ENCODE data around the gene TMEM242.
"Not testable (repeated sequence)": the region's sequence is repeated elsewhere in the genome, so short reads cannot be mapped to it uniquely, and the experiment has no call there.

Gene TMEM242

DNA sequence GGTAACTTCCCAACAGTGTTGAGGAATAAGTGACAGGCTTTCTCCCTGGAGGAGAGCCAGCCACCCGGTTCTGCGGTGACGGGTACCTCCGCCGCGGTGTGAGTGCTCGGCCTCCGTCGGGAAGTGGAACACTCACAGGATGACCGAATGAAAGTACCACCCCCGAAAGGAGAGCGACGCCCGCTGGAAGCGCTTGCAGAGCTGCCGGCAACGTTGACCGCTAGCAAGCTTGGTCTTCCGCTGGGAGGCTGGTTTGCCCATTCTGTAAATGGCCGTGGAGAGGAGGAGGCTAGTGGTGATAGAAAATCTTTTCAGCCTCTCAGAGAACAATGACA, 614 bp upstream of the TMEM242 start:
- peak; percentile 90 for DNase-seq (ENCODE audit: low read depth)

- peak; percentile 92 for DNase-seq (ENCODE audit: low read depth)
Observed at GRCh38 chr6:157322792-157323254, 496 bp downstream of the TMEM242 start.

GRCh38 chr6:157316871-157317814, 6.2 kb downstream of the TMEM242 start:
- DNase-seq (ENCODE audit: low read depth) = peak; percentile 93

DNA sequence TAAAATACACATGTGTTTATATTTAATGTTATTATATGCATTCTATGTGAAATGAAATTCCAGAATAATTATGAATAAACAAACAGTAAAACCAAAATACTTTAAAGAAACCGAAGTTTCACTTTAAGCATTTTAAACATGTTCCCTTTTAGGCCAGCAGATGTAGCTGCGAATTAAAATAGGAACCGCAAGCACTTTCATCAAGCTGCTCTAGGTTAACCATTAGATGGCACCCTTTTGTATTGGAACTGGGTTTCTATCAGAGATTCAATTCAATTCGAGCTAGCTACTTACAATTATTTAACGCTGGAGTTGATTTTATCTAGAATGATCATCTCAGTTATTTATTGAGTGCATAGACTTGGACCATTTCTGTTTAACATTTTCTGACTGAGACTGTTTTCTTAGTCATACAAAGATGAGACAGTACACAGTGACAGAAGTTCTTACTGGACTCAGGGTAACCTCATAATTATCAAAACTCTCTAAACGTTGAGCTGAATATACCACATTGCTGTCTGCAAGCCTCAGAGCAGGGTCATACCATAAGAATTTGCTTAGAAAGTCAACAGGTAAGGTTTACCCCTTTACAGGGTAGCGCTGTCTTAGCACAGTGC, 8.5 kb downstream of the TMEM242 start:
- DNase-seq (ENCODE audit: low read depth) = peak; percentile 82

- no peak for DNase-seq (ENCODE audit: low read depth)
Observed at GRCh38 chr6:157313531-157314467, 9.5 kb downstream of the TMEM242 start.

DNA sequence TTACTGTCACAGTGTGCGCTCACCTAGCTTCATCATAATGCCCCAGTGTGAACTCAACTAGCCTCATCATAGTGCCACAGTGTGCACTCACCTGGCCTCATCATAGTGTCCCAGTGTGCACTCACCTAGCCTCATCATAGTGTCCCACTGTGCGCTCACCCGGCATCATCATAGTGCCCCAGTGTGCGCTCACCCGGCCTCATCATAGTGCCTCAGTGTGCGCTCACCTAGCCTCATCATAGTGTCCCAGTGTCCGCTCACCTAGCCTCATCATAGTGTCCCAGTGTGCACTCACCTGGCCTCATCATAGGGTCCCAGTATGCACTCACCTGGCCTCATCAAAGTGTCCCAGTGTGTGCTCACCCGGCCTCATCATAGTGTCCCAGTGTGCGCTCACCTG, 10.6 kb downstream of the TMEM242 start:
- DNase-seq (ENCODE audit: low read depth) = no peak

- not testable (repeated sequence) for DNase-seq (ENCODE audit: low read depth)
Observed at GRCh38 chr6:157310693-157311092, 12.6 kb downstream of the TMEM242 start.

- no peak for DNase-seq (ENCODE audit: low read depth)
Observed at GRCh38 chr6:157307661-157308060, 15.7 kb downstream of the TMEM242 start.

GRCh38 chr6:157305670-157306653, 17.4 kb downstream of the TMEM242 start:
- DNase-seq (ENCODE audit: low read depth) = no peak

DNA sequence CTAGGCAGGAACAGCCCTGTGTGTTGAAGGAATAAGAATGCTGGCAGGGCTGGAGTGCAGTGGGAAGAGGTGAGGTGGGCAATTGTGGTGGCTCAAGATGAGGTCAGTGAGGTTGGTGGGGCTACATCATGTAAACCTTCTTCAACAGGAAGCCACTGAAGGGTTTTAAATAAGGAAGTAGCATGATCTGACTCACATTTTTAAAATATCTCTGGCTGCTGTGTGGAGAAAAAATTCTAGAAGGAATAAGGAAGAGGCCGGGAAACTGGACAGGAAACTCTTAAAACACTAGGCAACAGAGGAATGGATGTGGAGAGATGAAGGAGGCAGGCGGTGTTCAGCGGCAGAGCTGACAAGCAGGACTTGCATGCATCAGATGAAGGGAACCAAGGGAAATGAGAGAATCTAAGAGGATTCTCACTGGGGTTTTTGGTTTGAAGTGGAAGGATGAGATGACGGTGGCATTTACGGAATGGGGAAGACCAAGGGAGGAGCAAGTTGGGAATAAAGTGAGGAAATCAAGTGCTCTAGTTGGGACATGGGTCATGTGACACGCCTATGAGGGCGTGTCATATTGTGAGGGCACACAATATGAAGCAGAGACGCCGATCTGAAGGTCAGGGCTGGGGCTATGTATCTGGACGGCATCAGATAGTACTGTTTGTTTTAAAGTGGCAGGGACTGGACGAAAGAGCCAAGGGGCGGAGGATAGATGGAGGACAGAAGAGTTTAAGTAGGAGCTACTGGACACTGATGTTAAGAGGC, 18.2 kb downstream of the TMEM242 start:
- DNase-seq (ENCODE audit: low read depth) = peak; percentile 35

DNA sequence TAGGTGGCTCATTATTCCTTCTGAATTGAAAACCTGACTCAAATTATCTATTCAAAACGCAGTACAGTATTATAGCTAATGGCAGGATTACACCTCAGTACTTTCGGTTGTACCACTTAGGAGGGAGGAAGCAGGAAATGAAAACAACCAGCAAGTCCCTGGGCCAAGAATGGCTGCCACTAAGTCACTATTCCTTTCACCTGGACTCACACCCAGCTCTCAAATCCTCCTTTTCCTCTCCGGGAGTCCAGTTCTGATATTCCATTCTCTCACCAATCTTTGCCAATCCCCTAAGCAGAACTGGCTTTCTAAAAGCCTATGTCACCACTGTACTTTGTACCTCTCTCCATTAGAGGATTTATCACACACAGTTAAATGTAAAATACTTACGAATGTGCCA, 20.6 kb downstream of the TMEM242 start:
- no peak for DNase-seq (ENCODE audit: low read depth)

- no peak for DNase-seq (ENCODE audit: low read depth)
Observed at GRCh38 chr6:157300436-157300835, 22.9 kb downstream of the TMEM242 start.

- no peak for DNase-seq (ENCODE audit: low read depth)
Observed at GRCh38 chr6:157300006-157300405, 23.3 kb downstream of the TMEM242 start.

DNA sequence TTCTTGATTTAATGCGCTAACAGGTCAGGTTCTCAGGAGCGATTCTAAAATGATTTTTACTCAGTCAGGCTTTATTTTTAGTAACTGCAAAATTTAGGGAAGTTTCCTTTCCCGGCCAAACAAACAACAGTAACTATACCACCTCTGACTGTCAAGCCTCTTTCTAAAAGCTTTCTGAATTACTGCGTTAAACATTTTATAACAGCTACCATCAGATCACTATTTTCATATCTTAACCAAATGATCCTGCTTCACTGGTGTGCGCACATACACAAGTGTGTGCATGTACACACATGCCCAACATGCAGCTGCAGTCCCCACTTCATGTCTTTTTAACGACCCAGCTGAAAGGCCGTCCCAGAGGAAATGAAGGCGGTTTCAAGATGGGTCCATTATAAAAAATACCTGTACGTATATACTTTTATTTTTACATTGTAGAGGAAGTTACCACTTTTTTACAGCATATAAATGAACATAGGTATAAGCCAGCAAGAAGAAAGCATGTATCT, 25.0 kb downstream of the TMEM242 start:
- no peak for DNase-seq (ENCODE audit: low read depth)

DNA sequence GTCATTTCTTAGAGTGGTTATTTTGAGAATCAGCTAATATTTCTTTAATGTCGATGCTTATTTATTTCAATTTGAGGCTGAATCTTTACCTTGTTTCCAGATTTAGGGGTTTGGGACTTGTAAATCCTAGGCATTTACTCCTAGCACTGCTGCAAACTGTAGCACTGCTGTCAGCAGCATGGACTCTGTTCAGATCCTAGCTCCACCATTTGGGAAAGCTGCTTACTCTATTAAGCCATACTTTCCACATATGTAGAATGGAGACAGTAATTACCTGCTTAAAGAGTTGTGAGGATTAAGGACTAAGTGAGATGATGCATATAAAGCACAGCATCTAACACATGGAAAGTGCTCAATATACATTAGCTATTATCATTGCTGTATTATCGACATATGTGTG, 28.7 kb downstream of the TMEM242 start:
- DNase-seq (ENCODE audit: low read depth) = no peak

GRCh38 chr6:157293780-157294179, 29.5 kb downstream of the TMEM242 start:
- DNase-seq (ENCODE audit: low read depth) = no peak

- DNase-seq (ENCODE audit: low read depth) = no peak
Observed at GRCh38 chr6:157292202-157292601, 31.1 kb downstream of the TMEM242 start.

GRCh38 chr6:157291356-157291755, 32.0 kb downstream of the TMEM242 start:
- DNase-seq (ENCODE audit: low read depth) = no peak

GRCh38 chr6:157290797-157291196, 32.5 kb downstream of the TMEM242 start:
- DNase-seq (ENCODE audit: low read depth) = no peak

- DNase-seq (ENCODE audit: low read depth) = no peak
Observed at GRCh38 chr6:157289764-157290163, 33.6 kb downstream of the TMEM242 start.

All from iris pigment epithelial cell (primary cell).